PFSK-1 (cell line): ENCODE results near the gene HIPK1.

Experiments
- FOXP2 ChIP-seq: optimal IDR thresholded peaks from 2 replicates; pipeline ENCODE3; 2011; ENCODE audit warnings: borderline replicate concordance, control low read depth, inconsistent platforms; ENCODE audit not compliant: insufficient read depth; ENCODE audit errors: extremely low read length, extremely low read depth
- POLR2AphosphoS5 ChIP-seq: IDR thresholded peaks from 2 replicates; pipeline ENCODE4 v1.6.1; 2012; ENCODE audit warnings: low read depth, mild to moderate bottlenecking, control low read depth, low read length, moderate library complexity
- SIN3A ChIP-seq: IDR thresholded peaks from 2 replicates; pipeline ENCODE4 v1.6.1; 2012; ENCODE audit warnings: mild to moderate bottlenecking, low read length, moderate library complexity, borderline replicate concordance; ENCODE audit not compliant: insufficient read depth
- TAF1 ChIP-seq: IDR thresholded peaks from 2 replicates; pipeline ENCODE4 v1.6.1; 2012; ENCODE audit warnings: low read length, control low read depth, borderline replicate concordance; ENCODE audit not compliant: insufficient read depth
- TF ChIP-seq, protein P1 (sequence below), 2 experiments: IDR thresholded peaks; 2 replicates each; pipeline versions ENCODE4 v1.6.1 to v1.8.0; 2011 to 2012; ENCODE audit warnings: low read depth in 2 of 2, low read length in 2 of 2, control low read depth in 1 of 2, inconsistent platforms in 1 of 2, mild to moderate bottlenecking in 1 of 2, moderate library complexity in 1 of 2; ENCODE audit not compliant: insufficient read depth in 1 of 2

DNA sequence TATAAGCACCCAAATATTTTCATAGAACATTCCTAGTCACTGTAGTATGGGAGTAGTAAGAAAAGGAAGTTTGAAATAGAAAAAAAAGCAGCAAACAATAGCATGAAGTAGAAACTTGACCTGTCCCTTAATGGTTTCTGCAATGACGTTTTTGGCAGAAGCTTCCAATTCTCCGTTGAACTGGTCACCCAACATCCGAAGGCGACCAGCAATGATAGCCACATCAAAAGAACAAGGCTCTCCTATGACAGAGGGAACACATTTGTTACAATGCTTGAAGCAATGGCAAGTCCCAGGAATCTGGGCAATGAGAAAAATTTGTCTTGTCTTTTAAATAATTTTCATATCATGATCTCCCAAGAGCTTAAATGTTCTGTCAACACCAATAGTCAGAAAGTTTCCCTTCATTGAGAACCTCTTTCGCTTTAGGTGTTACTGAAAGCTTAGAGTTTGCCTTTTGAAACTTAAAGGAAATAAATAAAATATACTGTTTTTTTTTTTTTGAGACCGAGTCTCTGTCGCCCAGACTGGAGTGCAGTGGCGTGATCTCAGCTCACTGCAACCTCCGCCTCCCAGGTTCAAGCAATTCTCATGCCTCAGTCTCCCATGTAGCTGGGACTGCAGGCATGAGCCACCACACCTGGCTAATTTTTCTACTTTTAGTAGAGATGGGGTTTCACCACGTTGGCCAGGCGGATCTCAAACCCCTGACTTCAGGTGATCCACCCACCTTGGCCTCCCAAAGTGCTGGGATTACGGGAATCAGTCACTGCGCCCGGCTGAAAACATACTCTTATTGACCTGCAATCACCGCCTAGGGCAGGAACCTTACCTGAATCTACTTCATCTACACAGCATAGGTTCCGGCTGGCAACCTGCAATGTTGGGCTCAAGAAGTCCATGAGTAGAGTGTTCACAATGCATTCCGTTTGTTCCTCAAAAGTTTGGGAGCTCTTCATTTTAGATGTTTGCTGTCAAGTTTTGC lies 42.4 kb upstream of the HIPK1 start:
- no peak for TF ChIP-seq POLR2AphosphoS5
- no peak for TF ChIP-seq SIN3A
- TF ChIP-seq, protein P1, sequence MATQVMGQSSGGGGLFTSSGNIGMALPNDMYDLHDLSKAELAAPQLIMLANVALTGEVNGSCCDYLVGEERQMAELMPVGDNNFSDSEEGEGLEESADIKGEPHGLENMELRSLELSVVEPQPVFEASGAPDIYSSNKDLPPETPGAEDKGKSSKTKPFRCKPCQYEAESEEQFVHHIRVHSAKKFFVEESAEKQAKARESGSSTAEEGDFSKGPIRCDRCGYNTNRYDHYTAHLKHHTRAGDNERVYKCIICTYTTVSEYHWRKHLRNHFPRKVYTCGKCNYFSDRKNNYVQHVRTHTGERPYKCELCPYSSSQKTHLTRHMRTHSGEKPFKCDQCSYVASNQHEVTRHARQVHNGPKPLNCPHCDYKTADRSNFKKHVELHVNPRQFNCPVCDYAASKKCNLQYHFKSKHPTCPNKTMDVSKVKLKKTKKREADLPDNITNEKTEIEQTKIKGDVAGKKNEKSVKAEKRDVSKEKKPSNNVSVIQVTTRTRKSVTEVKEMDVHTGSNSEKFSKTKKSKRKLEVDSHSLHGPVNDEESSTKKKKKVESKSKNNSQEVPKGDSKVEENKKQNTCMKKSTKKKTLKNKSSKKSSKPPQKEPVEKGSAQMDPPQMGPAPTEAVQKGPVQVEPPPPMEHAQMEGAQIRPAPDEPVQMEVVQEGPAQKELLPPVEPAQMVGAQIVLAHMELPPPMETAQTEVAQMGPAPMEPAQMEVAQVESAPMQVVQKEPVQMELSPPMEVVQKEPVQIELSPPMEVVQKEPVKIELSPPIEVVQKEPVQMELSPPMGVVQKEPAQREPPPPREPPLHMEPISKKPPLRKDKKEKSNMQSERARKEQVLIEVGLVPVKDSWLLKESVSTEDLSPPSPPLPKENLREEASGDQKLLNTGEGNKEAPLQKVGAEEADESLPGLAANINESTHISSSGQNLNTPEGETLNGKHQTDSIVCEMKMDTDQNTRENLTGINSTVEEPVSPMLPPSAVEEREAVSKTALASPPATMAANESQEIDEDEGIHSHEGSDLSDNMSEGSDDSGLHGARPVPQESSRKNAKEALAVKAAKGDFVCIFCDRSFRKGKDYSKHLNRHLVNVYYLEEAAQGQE (IDR thresholded peaks at IDR 0.05; ENCODE audit: insufficient read depth in 1 of 2, low read depth in 2 of 2, low read length in 2 of 2): no peak
- TF ChIP-seq TAF1: no peak
- no peak for TF ChIP-seq FOXP2
